HG02571 (cell line): Measurements from ENCODE around the gene ATP5MC3.

Experiments
- ATAC-seq: cut with Tn5 transposase; IDR thresholded peaks from one replicate; pipeline ENCODE4 v1.9.1; 2021; ENCODE audit warnings: mild to moderate bottlenecking, moderate library complexity; ENCODE audit not compliant: unreplicated experiment

Gene ATP5MC3

GRCh38 chr2:175168564-175168945 lies 13.0 kb downstream of the ATP5MC3 start:
- ATAC-seq = peak; percentile 27

- peak; percentile 93 for ATAC-seq
Measured at GRCh38 chr2:175167792-175168563, 13.5 kb downstream of the ATP5MC3 start, which contains the start of gene ATF2. TSS of gene ATF2 (minus strand) at chr2:175168203. CDS start at chr2:175136443, 31,760 bp downstream.

DNA sequence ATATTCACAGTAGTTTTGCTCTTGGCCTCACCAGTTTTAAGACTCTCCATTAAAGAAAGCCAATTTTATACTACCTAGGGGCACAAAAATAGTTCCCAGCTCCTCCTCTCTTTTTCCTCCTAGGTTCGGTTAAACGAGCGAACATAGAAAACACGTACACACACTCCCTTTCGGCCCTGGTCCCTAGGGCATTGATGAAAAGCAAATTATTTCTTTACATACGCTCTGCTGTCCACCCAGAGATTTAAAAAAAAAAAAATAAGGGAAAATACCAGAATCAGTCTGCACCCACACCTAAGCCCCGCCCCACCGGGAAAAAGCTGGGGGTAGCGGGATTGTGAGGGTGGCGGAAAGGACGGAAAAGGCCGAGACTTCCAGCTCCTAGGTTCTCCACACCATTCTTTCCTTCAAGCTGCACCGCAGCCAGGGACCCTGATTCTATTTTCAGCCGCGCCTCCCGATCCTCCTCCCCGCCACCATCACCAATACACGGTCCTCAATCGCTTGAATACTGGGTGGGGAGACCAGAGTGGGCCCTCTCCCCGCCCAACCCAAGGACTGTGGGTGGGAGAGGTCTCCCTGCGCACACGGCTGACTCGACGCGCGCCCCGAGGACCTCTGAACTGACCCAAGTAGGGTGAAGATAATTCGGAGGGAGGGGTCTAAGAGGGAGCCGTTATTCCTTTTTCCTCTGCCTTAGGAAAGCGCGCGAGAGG lies 14.3 kb downstream of the ATP5MC3 start:
- ATAC-seq = peak; percentile 10

- no peak for ATAC-seq
Measured at GRCh38 chr2:175166216-175166824, 15.2 kb downstream of the ATP5MC3 start.

DNA sequence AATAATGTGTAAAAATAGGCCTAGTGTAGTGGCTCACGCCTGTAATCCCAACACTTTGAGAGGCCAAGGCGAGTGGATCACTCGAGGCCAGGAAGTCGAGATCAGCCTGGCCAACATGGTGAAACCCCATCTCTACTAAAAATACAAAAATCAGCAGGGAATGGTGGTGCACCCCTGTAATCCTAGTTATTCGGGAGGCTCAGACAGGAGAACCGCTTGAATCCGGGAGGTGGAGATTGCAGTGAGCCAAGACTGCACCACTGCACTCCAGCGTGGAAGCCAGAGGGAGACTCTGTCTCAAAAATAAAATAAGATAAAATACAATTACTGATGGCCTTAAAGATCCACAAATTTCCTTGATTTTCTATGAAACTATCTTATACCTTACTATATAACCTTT lies 17.3 kb downstream of the ATP5MC3 start:
- no peak for ATAC-seq

- no peak for ATAC-seq
Measured at GRCh38 chr2:175158894-175159293, 22.6 kb downstream of the ATP5MC3 start.

DNA sequence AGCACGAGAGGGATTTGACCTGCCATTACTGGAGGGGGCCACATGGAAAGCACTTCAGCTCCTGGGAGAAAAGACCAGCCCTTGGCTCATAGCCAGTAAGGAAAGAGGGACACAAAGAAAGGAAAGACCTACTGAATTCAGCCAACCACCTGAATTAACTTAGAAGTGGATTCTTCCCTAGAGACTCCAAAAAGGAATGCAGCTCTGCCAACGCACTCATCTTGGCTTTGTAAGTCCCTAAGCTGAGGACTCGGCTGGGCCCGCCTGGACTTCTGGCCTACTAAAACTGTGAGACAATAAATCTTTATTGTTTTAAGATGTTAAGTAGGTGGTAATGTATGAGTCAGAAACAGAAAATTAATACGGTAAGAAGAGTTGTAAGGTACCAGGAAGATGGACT lies 25.0 kb downstream of the ATP5MC3 start:
- no peak for ATAC-seq

DNA sequence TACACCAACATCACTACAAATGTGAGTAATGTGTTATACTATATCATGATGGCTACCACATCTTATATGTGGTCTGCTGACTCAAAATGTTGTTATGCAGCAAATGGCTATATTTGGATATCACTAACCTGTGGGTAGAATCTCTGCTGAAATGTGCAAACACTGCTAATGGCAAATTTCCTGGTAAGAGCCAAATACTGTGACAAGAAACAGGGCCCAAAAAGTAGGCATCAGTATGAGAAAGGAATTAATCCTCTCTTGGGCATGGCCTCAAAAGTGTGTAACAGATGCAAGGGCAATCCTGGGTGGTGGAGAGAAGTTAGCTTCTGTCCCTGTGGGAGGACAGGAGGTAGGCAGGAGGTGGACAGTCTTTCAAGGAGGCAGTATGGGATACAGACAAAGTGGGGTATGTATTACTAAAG lies 26.8 kb downstream of the ATP5MC3 start:
- peak; percentile 56 for ATAC-seq

DNA sequence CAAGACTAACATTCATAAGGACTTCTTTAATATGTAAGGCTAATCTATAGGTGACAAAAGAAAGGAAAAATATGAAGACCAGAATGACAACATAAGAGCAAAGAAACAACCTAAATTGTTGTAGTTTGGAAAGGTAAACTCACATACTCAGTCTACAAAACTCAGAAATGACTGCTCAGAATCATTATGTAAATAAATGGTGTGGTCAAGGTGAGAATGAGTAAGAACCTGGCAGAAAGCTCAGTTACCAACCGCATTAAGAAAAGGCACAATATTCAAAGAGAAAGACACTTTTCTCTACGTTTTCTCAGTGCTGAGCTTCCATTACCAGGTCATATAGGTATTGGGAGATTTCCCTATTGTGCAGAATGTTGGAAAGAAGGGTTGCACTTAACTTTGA lies 29.3 kb downstream of the ATP5MC3 start:
- peak; percentile 77 for ATAC-seq

DNA sequence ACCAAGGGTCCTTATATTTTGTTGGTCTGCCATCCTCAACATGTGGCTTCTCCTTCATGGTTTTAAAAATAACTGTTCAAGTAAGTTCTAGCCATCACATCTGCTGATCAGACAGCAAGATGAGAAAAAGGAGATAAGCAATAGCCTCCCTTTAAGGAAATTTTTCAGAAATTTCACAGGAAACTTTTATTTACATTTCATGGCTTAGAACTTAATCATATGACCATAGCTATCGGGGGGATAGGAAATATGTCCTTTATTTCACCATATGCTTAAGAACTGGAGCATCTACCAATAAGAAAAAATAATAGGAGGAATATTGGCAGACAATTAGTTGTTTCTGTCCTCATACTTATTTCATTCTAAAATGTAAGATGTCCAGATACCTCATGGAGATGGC lies 29.7 kb downstream of the ATP5MC3 start:
- ATAC-seq = no peak

DNA sequence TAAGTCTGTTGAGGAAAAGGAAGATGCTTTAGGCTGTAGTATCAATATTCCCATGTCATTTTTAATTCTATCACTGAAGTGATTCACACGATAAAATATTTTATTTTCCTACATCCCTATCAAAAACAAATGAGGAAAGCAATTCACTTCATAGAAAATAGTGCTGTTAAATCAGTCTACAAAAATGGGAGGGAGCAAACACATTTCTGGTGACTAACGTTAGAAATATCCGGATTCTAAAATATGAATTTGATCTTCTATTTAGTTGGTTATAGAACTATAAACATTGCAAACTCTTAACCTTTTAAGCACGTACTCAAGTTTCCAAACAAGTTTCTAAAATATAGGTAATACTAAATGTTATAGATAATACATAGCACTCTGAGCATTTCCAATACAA lies 34.3 kb downstream of the ATP5MC3 start:
- ATAC-seq = no peak

DNA sequence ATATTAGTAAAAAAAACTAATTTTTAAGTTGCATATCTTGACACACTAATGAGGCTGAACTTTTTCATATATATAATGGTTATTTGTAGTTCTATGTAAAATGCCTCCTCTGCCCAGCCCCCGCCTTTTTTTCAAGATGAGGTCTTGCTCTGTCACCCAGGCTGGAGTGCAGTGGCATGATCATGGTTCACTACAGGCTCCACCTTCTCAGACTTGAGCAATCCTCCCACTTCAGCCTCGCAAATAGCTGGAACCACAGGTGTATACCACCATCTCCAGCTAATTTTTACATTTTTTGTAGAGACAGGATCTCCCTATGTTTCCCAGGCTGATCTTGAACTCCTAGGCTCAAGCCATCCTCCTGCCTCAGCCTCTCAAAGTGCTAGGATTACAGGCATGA lies 37.8 kb downstream of the ATP5MC3 start:
- no peak for ATAC-seq

DNA sequence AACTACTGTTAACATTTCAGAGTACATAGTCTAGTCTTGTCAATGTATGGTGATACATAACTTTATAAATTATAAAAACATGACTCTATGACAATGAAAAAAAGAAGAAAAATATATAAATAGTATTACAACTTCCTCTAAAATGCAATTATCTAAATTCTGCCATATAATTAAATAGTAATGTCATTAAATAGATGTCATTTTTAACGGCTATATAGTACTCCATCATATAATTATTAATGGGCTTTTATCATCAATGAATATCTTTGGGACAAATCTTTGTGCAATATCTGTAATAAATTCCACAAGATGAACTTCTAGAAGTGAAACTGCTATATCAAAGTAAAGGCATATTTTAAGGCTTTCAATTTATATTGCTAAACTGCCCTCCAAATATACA lies 38.3 kb downstream of the ATP5MC3 start:
- no peak for ATAC-seq

- ATAC-seq = no peak
Measured at GRCh38 chr2:175140332-175140731, 41.2 kb downstream of the ATP5MC3 start.

GRCh38 chr2:175137793-175138192 lies 43.7 kb downstream of the ATP5MC3 start:
- ATAC-seq = no peak

GRCh38 chr2:175136334-175137215 lies 44.9 kb downstream of the ATP5MC3 start:
- ATAC-seq = peak; percentile 80

DNA sequence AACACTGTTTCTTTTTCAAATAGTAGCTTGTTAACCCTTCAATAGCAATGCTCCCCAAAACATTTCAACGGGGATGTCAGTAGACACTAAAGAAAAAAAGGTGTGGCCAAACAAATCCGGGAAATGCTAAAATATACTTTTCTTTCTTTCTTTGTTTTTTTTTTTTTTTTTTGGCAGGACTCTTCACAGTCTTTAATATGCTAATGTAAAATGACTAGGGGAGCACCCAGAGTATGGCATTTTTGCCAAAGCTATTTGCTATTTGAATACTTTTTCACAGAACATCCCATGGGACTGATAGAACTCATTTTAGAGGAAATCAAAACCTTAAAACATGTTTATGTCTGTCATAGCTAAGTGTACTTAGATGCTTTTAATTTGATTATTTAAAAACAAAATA lies 45.6 kb downstream of the ATP5MC3 start:
- ATAC-seq = no peak

DNA sequence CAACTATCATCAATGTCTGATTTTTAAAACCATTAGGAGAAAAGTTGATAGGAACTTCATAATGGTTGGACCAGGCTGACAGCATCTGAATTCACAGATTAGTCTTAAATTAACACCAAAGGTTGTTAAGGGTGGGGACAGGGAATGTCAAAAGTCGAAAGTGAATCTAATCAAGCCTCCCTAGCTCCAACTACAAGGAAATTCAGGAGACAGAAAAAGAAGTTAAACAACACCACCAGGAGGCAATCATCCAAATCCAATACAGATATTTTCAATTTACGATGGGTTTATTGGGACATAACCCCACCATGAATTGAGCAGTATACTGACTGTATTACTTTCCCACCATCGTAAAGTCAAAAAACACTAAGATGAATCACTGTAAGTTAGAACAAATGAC lies 46.3 kb downstream of the ATP5MC3 start:
- no peak for ATAC-seq

GRCh38 chr2:175131252-175131651 lies 50.3 kb downstream of the ATP5MC3 start:
- no peak for ATAC-seq

DNA sequence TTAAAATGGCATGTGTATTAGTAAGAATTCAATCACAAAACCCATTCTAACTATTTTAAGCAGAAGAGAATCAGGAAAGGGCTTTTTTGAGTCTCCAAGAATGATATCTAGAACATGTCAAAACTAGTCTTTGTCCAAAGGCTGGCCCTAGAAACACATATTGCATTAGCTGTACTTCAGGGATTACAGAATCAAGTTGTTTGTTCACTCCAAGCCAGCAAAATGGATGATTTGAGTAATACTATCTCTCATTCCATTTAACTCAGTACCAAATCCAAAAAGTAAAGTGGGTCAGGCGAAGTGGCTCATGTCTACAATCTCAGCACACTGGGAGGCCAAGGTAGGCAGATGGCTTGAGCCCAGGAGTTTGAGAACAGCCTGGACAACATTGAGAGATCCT lies 54.8 kb downstream of the ATP5MC3 start:
- ATAC-seq = no peak
